ENCODE measurements around the gene ZNF557.

Gene ZNF557

DNA sequence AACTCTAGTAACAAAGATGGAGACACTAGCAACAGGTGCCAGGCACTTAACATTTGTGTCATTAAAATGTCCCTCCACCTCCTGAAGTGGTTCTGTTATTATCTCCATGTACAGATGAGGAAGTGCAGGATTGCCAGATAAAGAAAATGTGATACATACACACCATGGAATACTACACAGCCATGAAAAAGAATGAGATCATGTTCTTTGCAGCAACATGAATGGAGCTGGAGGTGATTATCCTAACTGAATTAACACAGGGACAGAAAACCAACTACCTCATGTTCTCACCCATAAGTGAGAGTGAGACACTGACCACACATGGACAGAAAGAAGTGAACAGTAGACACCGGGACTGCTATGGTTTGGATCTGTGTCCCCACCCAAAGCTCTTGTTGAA lies 60.5 kb downstream of the ZNF557 start:
- no peak for DNase-seq

DNA sequence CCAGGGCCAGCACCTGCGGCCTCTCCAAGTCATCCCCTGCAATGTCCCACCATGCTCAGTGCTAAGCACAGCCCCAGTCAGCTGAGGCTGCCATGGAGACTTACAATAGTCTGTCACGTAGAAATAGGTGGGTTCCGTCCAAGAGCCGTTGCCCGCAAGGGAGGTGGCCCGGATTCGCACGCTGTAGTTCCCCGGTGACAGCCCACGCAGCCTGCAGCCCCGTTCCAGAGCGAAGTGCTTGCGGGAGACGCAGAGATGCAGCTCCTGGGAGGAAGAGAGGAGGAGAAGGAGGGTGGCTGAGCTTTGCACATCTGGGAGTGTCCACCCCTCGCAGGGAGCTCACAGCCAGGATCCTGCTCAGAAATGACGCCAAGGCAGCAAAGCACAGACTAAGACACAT lies 62.6 kb downstream of the ZNF557 start:
- no peak for DNase-seq

DNA sequence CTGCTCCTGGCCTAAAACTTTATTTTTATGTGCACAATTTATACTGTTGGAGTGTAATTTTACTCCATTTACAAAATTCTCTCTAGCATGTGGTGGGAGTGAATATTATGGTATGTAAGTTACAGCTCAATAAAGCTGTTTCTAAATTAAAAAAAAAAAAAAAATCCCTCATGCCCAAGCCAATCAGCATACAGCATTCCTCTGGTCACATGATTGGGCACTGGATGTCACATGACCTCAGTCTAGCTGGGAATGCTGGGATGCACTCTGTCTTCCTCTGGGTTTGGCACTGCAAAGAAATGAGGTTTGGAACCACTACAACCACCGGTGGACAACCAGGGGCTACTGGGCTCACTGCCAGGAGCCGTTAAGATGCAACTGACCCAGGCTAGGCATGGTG lies 67.6 kb downstream of the ZNF557 start:
- DNase-seq = no peak

Measured in NCI-H774 (cell line).